HG03066 (cell line): ENCODE data around the gene GIGYF1.

Source experiments
- ATAC-seq: cut with Tn5 transposase; IDR thresholded peaks from one replicate; pipeline ENCODE4 v1.9.1; 2021; ENCODE audit warnings: low read depth; ENCODE audit not compliant: unreplicated experiment

GIGYF1 gene

DNA sequence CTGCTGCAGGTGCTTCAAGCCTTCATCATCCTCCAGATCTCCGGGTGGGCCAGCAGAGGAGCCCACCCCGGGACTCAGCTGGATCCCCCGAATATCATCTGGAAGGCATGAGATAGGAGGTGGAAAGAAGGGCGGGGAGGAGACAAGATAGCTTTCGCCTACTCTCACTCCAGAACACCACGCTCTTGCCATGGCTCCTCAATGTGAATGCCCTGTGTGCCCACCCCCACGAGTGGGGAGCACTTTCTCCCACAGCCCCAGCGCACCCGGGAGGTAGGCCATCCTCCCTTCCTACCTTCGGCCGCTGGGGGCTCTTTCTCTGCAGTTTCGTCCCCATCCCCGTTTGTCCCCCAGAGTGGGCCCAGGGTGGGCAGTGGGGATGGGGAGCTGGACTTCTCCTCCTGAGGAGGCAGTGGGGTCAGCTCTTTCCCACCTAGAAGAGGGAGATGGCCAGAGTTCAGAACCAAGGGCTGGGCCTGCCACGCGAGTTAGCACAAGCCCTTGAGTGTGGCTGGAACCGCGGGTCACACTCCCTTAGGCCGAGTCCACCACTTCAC is 8.9 kb downstream of the GIGYF1 start:
- ATAC-seq: no peak

DNA sequence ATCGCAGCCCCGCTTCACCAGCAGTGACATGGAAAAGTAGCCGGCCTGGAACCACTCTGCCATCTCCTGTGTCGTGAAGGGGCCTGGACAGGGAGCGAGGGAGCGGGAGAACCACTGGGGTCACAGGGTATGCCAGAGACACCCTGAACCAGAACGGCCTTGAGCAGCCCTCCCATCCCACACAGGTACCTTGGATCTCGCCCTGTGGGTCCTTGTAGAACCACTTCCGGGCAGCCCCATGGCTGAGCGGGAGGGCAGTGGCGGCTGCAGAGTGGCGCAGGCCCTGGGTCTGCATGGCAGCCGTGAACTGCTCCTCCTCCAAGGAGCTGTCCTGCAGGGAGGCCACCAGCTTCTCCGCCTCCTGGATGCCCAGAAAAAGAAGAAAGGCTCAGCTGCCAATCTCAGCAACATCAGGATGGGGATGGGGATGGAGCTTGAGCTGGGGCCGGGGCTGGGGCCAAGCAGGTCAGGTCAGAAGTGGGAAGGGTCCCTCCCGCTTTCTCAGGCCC is 9.5 kb downstream of the GIGYF1 start:
- no peak for ATAC-seq

DNA sequence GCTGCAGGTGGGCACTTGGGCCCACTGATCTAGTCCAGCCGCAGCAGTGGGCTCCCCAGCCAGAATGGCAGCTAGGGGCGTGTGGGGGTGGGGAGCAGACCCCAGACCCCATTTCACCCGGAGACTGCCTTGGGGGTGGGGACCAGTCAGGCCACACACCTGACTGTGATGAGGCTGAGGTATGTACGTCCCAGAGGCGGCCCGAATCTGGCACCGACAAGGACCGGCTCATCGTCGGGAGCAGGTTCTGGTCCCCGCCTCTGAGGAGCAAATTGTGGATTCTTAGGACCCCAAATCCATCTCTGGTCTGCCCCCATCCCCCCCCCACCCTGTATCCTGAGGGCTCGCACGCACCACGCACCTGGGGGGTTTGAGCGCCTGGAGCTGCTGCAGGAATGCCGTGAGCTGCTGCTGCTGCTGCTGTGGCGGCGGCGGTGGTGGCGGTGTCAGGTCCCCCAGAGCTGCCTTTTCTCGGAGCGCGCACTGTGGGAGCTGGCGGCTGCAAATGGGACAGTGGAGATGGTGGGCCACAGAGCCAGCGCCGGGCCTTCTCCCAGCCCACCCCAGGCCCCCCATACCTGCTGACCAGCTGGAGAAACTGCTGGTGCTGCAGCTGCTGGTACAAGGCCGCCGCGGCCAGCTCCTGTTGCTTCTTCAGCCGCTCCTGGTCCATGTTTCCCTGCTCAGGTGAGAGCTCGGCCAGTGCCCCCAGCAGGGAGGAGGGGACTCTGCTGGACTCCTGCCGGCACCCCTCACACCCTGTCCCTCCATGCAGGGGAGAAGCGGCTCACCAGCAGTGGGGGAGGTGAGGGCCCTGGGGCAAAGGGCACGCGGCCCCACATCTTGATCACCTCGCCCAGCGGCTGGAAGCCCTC is 10.2 kb downstream of the GIGYF1 start:
- no peak for ATAC-seq

DNA sequence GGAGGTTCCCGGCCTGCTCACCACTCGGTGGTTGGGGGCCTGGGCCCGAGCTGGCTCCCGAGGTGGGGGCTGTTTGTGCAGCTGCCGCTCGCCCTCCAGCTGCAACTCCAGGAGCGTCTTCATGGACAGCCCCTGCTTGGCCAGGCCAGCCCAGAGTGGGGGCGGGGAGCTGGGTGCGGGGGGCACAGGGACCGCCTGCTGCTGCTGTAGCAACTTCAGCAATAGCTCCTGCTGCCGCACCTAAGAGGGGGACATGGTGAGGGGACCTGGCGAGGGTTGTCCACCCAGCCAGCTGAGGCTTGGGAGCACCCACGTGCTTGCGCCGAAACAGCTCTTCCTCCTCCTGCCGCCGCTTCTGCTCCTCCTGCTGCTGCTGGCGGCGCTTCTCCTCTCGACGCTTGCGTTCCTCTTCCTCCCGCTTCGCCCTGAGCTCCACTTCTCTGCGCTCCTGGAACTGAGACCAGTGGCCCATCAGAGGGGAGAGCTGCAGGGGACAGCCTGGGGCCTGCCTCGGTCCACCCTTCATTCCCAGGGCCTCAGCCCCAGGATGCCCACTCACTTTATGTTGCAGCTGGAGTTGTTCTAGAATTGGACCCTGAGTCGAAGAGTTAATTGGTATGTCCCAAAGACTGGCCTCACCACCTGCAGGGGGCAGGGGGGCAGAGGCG is 10.9 kb downstream of the GIGYF1 start:
- ATAC-seq: no peak

DNA sequence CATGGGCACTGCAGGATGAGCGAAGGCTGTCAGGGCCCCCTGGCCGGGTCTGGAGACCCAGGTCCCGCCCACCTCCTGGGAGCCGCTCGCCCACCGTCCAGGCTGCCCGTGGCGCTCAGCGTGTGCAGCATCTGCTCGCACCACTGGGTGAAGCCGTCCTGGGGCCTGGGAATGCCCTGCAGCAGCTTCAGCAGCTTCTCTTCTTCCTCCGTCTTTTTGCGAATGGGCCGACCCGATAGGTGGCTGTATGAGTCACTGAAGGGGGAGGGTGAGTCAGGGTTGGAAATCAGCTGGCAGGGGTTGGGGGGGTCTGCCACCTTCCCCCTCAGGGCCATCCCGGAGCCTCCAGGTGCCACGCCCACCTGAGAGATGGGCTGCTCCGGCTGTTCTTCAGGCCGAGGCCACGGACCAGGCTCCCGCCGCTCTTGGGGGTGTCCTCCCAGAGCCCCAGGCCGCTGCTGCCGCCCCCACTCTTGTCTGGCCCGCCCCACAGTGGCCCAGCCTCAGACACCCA is 11.8 kb downstream of the GIGYF1 start:
- ATAC-seq: no peak

DNA sequence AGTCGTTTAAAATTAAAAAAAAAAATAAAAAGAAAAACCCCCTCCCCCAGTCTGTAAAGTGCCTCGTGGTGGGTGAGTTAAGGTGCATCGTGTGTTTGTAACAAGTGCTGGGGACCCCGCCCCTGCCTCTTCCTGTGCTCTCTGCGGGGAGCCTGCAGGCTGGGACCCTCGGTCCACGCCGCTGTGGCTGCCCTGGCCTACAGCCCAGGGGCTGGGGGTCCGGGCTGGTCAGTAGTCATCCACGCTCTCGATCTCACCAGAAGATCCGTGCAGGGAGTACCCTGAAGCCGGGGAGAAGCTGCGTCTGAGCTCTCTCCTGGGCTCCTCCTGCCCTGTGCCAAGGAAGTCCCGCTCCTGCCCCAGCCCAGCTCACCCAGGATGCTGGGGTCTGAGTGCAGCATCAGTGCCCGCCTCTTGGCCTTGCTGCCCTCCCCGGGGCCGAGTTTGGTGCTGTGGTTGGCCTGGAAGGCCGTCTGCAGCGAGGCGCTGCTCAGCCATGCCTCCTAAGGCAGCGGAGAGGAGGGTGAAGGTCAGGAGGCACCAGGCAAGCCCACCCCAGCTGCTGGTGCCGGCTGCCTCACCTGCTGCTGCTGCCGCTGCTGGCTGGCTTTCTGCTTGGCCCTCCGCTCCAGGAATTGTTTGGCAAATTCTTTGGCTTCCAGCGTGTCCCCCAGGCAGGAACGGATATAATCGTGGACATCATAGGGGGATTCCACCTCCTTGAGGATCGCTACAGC is 12.4 kb downstream of the GIGYF1 start:
- no peak for ATAC-seq

DNA sequence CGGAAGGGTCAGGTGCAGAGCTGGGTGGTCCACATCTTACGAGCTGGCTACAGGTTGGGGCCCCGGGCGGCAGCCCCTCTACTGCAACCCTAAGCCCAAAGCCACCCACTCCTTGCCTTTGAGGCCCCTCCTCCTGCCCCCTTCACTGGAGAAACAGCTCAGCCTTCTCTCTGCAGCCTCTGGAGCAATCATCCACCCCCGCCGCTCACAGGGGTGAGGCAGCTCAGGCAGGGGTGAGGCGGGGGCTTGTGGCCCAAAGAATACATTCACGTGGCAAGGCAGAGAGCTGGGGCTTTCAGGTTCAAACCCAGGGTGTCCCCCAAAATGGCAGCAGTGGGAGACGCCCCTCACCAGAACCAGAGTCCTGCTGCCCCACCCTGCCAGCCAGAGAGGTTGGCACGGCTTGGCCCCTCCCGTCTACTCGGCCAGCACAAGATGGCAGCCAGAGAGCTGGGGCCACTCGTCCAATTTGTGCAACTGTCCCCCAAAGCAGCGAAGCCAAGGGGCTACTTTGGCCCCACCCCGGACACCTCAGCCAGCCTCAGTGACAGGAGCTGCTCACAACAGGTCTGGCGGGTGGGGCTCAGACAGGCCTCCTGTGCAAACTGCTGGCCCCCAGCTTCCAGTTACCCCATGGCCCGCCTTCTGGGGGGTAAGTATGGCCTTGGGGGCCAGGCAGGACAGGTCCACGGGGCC is 13.3 kb downstream of the GIGYF1 start:
- no peak for ATAC-seq

DNA sequence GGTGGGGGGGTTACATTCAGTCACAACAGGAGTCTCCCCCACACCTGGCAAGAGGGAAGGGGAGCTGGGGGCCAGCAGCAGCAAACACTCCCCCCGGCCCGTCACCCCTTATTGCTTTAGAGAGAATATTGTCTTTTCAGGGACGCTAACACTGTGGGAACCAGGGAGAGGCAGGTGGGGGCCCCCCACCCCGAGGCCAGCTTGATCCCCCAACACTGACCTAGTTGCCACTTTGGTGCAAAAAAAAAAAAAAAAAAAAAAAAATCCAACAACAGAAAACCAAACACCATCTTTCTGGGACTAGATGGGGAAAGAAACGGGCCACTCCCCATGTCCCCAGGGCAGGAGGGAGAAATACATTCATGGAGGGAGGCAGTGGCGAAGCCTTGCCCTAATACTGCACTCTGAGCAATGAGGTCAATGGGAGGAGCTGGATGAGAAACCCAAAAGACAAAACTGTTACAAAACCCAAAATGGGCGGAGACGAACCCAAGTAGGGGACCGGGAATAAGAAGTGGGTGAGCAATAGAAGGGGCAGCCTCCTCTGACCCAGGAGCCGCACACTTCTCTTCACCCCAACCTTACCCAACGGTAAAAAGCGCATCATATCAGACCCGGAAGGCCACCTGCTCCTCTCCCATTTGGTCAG is 14.0 kb downstream of the GIGYF1 start:
- no peak for ATAC-seq

DNA sequence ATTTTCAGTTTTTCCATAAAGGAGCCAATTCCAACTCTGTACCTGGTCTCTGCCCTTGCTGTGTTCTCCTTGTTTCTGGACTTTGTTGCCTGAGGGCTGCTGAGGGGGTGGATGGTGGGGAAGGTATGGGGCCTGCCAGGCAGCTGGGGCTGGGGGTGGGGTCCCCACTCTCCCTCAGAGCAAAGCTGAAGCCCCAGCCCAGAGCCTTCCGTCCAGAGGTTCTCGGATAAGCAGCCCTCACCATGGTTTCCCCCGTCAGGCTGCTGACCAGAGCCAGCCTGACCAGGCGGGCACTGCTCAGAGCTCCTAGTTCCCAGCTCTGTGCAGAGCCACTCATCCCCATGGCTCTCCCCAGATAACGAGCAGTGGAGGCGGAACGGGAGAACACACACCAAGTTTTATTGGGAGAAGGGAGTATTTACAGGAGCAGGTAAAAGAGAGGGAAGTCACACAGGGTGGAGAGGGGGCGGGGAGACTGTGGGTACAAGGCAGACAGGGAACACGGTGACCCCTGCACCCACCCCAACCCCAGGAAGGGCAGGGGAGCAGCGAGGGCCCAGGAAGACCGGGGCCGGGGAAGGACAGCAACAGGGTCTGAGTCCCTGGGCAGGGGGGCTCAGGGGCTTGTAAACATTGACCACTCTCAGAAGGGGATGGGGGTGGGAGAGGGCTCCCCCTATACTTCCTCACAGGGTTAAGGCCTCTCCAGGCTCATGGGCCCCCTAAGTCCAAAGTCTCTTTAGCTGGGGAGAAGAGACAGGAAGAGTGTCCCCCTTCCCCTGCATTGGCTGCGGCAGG is 14.7 kb downstream of the GIGYF1 start:
- ATAC-seq: no peak

DNA sequence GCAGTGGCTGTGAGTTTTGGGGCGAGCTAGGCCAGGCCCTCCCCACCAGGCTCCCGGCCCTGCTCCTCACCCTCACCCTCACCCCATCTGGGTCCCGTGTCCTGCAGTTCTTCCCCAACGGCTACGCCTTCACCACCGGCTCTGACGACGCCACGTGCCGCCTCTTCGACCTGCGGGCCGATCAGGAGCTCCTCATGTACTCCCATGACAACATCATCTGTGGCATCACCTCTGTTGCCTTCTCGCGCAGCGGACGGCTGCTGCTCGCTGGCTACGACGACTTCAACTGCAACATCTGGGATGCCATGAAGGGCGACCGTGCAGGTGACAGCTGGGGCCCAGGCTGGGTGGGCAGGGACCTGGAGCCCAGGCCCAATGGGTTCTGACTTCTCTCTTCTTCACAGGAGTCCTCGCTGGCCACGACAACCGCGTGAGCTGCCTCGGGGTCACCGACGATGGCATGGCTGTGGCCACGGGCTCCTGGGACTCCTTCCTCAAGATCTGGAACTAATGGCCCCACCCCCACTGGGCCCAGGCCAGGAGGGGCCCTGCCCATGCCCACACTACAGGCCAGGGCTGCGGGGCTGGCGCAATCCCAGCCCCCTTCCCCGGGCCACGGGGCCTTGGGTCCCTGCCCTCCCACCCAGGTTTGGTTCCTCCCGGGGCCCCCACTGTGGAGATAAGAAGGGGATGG is 15.6 kb downstream of the GIGYF1 start:
- ATAC-seq: no peak

DNA sequence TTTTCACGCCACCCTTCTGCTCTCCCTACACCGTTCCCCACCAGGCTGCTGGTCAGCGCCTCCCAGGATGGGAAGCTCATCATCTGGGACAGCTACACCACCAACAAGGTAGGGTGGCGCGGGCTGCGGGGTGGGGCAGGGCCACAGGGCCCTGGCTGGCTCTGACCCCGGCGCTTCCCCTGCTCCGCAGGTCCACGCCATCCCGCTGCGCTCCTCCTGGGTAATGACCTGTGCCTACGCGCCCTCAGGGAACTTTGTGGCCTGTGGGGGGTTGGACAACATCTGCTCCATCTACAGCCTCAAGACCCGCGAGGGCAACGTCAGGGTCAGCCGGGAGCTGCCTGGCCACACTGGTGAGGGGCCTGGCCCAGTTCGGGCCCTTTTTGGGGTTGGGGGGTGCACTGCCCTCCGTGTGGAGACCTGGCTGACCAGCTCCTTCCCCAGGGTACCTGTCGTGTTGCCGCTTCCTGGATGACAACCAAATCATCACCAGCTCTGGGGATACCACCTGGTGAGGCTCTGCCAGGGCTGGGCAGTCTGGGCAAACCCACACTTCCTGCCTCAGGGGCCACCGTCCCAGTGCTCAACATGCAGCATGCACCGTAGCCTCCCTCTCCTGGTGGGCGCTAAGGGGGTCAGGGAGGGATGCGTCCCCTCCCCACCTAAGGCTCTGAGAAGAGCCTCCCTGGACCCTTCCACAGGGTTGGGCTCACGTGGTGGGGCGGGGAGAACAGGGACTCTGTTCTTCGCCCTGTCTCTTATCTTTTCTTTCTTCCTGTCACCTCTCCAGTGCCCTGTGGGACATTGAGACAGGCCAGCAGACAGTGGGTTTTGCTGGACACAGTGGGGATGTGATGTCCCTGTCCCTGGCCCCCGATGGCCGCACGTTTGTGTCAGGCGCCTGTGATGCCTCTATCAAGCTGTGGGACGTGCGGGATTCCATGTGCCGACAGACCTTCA is 16.5 kb downstream of the GIGYF1 start:
- ATAC-seq: no peak

DNA sequence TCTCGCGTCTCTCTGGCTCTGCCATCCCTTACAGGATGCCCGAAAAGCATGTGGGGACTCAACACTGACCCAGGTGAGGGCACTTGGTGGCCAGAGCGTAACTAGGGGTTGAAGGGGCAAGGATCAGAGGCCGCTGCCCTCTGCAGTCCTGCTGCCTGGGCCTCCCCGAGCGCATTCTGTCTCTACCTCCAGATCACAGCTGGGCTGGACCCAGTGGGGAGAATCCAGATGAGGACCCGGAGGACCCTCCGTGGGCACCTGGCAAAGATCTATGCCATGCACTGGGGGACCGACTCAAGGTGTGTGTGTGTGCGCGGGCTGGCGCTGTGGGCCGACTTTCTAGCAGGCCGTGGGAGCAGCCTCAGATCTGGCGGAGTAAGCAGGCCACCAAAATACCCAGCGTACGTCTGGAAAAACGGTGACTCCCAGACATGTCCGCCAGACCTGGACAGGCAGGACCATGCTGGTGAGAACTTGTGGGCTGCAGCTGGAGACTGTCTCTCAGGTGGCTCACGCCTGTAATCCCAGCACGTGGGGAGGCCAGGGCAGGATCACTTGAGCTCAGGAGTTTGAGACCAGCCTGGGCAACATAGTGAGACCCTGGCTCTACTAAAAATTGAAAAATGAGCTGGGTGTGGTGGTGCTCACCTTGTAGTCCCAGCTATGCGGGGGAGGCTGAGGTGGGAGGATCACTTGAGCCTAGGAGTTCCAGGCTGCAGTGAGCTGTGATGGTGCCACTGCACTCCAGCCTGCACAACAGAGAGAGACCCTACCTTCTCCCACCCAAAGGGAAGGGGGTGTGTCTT is 17.3 kb downstream of the GIGYF1 start:
- no peak for ATAC-seq

DNA sequence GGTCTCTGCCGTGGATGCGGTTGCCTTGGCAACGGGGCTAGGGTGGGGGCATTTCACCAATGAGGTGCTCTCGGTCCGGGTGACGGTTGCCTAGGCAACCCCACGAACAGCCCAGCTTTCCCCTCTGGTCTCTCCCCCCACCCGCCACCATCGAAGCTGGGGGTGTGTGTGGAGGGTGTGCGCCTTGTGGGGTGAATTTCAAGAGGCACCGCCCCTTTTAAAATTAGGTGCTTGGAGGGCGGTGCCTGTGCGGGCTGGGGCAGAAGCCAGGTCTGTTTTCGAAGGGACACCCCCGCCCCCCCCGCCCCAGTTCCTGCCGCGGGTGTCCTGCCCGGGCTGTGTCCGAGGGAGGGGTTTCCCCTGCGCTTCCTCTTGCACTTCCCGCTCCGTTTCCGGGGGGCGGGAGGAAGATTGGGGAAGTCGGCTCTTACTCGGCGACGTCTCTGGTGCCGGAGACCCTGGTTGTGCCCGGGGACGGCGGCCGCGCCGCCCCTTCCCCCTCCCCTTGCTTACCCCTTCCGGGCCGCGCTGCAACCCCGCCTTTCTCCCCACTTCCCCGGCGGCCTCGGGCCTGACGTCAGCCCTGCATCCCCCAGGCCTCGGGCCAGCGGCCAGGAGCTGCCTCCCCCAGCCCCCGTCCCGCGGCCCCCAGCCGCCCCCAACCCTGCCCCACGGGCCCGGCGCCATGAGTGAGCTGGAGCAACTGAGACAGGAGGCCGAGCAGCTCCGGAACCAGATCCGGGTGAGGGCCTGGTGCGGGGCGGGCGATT is 18.3 kb downstream of the GIGYF1 start:
- ATAC-seq: peak; percentile 41

DNA sequence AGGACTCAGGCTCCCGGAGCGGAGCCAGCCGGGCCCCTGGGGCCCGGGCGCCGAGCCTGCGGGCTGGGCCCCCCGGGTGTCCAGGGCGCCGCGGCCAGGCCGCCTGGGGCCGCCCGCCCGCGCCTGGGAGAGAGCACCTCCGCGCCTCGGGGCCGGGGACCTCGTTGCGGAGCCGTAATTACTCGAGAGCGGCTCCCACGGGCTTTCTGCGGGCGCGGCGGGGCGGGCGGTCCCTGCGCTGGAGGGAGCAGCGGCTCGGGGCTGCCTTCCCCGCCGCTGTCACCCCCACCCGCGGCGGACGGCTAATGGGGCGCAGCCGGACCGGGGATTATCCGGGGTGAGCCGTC is 19.0 kb downstream of the GIGYF1 start:
- ATAC-seq: no peak

DNA sequence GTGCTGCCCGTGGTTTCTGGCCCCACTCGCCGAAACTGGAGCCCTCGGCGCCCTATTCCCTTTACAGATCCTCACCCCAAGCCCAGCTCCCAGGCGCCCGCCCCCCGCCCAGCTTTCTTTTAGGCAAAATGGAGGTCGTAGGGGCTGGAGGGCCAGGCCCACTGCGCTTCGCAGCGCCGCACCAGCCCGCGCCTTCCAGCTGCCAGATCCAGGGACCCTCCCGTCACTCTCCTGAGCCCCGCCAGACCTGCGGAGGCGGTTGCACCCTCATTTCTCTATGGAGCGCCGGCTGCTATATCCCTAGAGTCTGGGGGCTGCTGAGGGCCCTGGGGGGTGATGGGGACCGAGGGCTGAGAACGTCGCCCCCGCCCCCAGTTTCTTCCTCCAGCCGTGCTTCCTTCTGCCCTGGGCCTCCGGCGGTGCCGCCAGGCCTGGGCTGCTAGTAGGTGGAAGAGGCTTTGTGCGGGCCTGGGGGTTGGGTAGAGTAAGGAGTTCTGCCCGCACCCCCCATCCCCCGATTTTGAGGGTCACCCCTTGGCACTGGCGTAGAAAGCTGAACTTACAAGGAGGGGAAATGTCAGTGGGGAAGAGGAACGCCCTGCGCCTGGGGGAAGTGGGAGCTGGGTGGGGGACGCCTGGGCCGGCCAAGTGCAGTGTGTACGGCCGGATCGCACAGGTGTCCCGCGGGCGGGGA is 19.5 kb downstream of the GIGYF1 start:
- no peak for ATAC-seq
